ENCODE measurements around the gene SACS.

- TF ChIP-seq, protein P1, sequence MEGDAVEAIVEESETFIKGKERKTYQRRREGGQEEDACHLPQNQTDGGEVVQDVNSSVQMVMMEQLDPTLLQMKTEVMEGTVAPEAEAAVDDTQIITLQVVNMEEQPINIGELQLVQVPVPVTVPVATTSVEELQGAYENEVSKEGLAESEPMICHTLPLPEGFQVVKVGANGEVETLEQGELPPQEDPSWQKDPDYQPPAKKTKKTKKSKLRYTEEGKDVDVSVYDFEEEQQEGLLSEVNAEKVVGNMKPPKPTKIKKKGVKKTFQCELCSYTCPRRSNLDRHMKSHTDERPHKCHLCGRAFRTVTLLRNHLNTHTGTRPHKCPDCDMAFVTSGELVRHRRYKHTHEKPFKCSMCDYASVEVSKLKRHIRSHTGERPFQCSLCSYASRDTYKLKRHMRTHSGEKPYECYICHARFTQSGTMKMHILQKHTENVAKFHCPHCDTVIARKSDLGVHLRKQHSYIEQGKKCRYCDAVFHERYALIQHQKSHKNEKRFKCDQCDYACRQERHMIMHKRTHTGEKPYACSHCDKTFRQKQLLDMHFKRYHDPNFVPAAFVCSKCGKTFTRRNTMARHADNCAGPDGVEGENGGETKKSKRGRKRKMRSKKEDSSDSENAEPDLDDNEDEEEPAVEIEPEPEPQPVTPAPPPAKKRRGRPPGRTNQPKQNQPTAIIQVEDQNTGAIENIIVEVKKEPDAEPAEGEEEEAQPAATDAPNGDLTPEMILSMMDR (IDR thresholded peaks at IDR 0.05; ENCODE audit: low read depth, low read length, poor library complexity, severe bottlenecking): no peak
- no peak for TF ChIP-seq EZH2phosphoT487 (IDR thresholded peaks at IDR 0.05; ENCODE audit: borderline replicate concordance, low read length)
These were observed 25.5 kb upstream of the SACS start for GRCh38 chr13:23458989-23459388.
